Heart right ventricle (tissue), 16 donors: Measurements from ENCODE around the gene RAB34. TPM values are rescaled to one million over a fixed set of nuclear protein-coding genes. Genes with fewer than 3 reads are reported as not detected.

Experiments
- ATAC-seq, 8 donors: fragments of 200-7000 bp; cut with Tn5 transposase; one replicate each; pipeline ENCODE4 v1.9.1; 2020; ENCODE audit warnings: mild to moderate bottlenecking in 8 of 8, moderate library complexity in 8 of 8, moderate number of reproducible peaks in 1 of 8
- DNase-seq, 2 donors: peaks; one replicate each; pipeline ENCODE4 v3.0.0-alpha.2; 2020
- H3K27ac ChIP-seq, 10 donors: fragments of 200-600 bp; sonication (generic) in 2 of 10; one replicate each; pipeline versions ENCODE4 v1.5.0 to v1.8.0; 2020 to 2022; ENCODE audit warnings: mild to moderate bottlenecking in 3 of 10
- H3K27me3 ChIP-seq, 7 donors: fragments of 200-600 bp; one replicate each; pipeline ENCODE4 v1.8.0; 2021 to 2022; ENCODE audit warnings: mild to moderate bottlenecking in 2 of 7
- H3K36me3 ChIP-seq, 9 donors: fragments of 200-600 bp; sonication (generic) in 1 of 9; one replicate each; pipeline versions ENCODE4 v1.5.0 to v1.8.0; 2020 to 2022; ENCODE audit warnings: mild to moderate bottlenecking in 2 of 9
- H3K4me1 ChIP-seq, 9 donors: fragments of 200-600 bp; sonication (generic) in 1 of 9; one replicate each; pipeline versions ENCODE4 v1.5.0 to v1.8.0; 2020 to 2022; ENCODE audit warnings: mild to moderate bottlenecking in 4 of 9
- H3K4me3 ChIP-seq, 10 donors: fragments of 200-600 bp; sonication (generic) in 2 of 10; one replicate each; pipeline versions ENCODE4 v1.5.0 to v1.8.0; 2020 to 2022; ENCODE audit warnings: mild to moderate bottlenecking in 7 of 10, moderate library complexity in 2 of 10
- H3K9me3 ChIP-seq, 11 donors: fragments of 200-600 bp in 10 of 11; sonication (generic) in 2 of 11; one replicate each; pipeline versions ENCODE4 v1.5.0 to v1.8.0; 2013 to 2022; ENCODE audit warnings: mild to moderate bottlenecking in 2 of 11, control low read depth in 1 of 11, moderate library complexity in 1 of 11
- WGBS, 2 donors: extraction: QIAGEN DNeasy Blood & Tissue Kit; methylation state at CpG; one replicate each; pipeline ENCODE4 v1.1.7; 2013; ENCODE audit warnings: inconsistent platforms in 1 of 2; 5-methylcytosine and 5-hydroxymethylcytosine counted together
- intact Hi-C, 10 donors: fragments of 100-400 bp; cut with DNase I; formaldehyde crosslinking; loops; one replicate each; pipeline versions ENCODE4 v1.11.1 to v1.14.2; 2022
- polyA plus RNA-seq, 2 donors: library from polyadenylated mRNA; stranded (reverse); fragments of 200-250 nt; gene quantifications; one replicate each; pipeline ENCODE4 v1.2.3, GENCODE V29; 2013
- total RNA-seq, 10 donors: library from RNA; stranded (reverse); fragmentation: NEBNext Ultra II Directional in 3 of 10; extraction: Animal tissue kit (Norgen Biotek cat#: 25700) in 3 of 10; gene quantifications; one replicate each; pipeline versions ENCODE4 v1.2.1 to v1.2.4, GENCODE V29; 2021 to 2023
- TF ChIP-seq, protein P1 (sequence below), 9 donors: fragments of 200-600 bp; sonication (generic) in 2 of 9; IDR thresholded peaks; one replicate each; pipeline versions ENCODE4 v1.5.0 to v1.8.0; 2021 to 2022; ENCODE audit warnings: antibody characterized with exemption in 9 of 9, mild to moderate bottlenecking in 5 of 9, moderate library complexity in 1 of 9
- donor health status: Arrhythmogenic right ventricular cardiomyopathy.
- donor health status: ischemic (EF 13 %, LVEDD 7.1; RV severe dilation, severe dysfunction).
- donor health status: healthy with polysubstance abuse.
- donor health status: DM: no; HTN: yes; CAD: no.
- donor health status: DM: no; HTN: no; CAD: no.
- donor health status: ischemic (EF 25% LVEDD 6.9; RV normal size, moderate dysfunction).
- donor health status: ischemic (EF 25% LVEDD 5.7; RV mildly dilated, moderate dysfunction).
- donor health status: healthy.
- donor health status: DM: yes; HTN: yes; CAD: no.
- donor health status: Ischemic cardiomyopathy.
- donor health status: ischemic (EF 35%, LVEDD 5.7; RV mildly dilated, moderate dysfunction).
- donor health status: nonischemic (EF 11% LVEDD 7.7; RV severe dilation, severe dysfunction).
- donor health status: DM: yes; HTN: yes; CAD: no.
- donor health status: PGD.
- donor health status: ischemic (EF 29% LVEDD 5.4; RV normal size, mild dysfunction).
- donor health status: nonischemic (EF 23%, LVEDD 6.1; RV moderate dilation, normal function).

The RAB34 gene
- total and polyA plus RNA-seq, 12 donors: 7.0 to 37.3 (median 11.8) TPM

DNA sequence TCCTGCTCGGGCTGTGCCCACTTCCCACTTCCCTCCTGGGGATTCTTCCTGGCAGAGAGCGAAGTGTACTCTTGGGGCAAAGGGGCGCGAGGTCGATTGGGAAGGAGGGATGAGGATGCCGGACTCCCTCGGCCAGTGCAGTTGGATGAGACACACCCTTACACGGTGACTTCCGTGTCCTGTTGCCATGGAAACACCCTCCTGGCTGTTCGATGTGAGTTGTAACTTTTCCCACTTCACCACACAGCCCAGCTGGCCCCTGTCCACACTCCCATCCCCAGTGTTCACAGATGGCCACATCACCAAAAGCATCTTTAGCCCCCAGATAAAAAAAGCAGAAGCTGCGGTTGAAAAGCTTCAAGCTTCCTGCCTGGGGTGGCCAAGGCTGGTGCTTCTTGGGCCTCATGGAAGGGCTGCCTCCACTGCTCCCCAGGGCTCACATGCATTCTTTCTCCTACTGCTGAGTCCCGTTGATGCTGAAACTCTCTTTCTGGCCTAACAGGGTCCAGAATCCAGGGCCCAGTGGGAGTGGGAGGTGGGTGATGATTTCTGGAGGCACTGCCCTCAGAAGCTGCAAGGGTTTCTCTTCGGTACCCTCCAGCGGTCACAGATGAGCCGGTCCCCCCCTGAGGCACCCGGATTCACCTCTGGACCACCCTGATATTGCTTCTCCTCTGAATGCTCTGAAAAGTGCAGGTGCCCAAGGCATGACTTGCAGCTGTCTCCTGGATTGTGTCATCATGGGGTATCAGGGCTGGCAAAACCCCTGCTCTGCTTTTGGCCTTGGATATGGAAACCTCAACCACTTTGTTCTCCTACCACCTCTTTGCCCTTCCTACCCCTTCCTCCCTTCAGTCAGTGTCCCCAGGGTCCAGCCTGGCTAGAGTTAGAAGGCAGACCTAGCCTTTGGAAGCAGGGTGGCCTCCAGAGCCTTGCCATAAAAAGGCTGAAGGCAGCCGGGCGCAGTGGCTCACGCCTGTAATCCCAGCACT lies 24.0 kb upstream of the RAB34 start:
- H3K4me1 ChIP-seq: peaks cover 6 to 52% (median 32%) of the 10 kb centered on the region in 9 donors
- no peak overlapping the region for H3K27ac ChIP-seq
- no peaks in the 10 kb centered on the region for H3K36me3 ChIP-seq
- no peaks in the 10 kb centered on the region for H3K9me3 ChIP-seq
- H3K4me3 ChIP-seq: no peak overlapping the region
- ATAC-seq: no peak
- H3K27me3 ChIP-seq: peaks cover 0 to 5% (median 0%) of the 10 kb centered on the region in 7 donors
- intact Hi-C loops: no loop called here
- 76 to 80% methylated on average over 19 of the region's 19 CpGs for WGBS, 2 donors
- DNase-seq: no peak
- TF ChIP-seq, protein P1, sequence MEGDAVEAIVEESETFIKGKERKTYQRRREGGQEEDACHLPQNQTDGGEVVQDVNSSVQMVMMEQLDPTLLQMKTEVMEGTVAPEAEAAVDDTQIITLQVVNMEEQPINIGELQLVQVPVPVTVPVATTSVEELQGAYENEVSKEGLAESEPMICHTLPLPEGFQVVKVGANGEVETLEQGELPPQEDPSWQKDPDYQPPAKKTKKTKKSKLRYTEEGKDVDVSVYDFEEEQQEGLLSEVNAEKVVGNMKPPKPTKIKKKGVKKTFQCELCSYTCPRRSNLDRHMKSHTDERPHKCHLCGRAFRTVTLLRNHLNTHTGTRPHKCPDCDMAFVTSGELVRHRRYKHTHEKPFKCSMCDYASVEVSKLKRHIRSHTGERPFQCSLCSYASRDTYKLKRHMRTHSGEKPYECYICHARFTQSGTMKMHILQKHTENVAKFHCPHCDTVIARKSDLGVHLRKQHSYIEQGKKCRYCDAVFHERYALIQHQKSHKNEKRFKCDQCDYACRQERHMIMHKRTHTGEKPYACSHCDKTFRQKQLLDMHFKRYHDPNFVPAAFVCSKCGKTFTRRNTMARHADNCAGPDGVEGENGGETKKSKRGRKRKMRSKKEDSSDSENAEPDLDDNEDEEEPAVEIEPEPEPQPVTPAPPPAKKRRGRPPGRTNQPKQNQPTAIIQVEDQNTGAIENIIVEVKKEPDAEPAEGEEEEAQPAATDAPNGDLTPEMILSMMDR (IDR thresholded peaks at IDR 0.05): no peak

DNA sequence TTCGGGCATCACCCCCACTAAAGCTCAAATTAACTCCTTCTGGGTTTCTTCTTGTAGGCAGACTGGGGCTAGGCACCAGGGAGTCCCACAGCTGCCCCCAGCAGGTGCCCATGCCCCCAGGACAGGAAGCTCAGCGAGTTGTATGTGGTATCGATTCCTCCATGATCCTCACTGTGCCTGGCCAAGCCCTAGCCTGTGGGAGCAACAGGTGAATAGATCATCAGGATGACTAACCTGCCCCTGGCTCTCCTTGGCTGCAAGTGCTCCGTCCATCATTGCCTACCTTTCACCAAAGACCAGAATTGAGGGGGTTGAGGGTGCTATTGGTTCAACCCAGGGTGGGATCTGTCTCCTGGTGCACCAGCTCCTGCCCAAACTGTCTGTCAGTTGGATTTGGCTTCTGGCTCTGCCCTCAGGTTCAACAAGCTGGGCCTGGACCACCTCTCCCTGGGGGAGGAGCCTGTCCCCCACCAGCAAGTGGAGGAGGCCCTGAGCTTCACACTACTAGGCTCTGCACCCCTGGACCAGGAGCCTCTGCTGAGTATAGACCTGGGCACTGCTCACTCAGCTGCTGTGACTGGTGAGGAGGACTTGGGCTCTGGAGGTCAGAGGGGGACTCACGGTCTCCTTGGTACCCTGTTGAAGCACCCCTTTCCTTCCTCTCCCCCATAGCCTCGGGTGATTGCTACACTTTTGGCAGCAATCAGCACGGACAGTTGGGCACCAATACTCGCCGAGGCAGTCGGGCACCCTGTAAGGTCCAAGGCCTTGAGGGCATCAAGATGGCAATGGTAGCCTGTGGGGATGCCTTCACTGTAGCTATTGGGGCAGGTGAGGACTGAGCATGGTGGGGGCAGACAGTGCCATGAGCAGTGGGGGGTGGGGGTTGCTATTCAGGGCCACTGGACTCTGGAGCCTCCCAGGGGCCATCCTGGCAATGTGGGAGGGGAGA lies 23.0 kb upstream of the RAB34 start:
- 87 to 89% methylated on average over 10 of the region's 10 CpGs for WGBS, 2 donors
- intact Hi-C loops: no loop called here

DNA sequence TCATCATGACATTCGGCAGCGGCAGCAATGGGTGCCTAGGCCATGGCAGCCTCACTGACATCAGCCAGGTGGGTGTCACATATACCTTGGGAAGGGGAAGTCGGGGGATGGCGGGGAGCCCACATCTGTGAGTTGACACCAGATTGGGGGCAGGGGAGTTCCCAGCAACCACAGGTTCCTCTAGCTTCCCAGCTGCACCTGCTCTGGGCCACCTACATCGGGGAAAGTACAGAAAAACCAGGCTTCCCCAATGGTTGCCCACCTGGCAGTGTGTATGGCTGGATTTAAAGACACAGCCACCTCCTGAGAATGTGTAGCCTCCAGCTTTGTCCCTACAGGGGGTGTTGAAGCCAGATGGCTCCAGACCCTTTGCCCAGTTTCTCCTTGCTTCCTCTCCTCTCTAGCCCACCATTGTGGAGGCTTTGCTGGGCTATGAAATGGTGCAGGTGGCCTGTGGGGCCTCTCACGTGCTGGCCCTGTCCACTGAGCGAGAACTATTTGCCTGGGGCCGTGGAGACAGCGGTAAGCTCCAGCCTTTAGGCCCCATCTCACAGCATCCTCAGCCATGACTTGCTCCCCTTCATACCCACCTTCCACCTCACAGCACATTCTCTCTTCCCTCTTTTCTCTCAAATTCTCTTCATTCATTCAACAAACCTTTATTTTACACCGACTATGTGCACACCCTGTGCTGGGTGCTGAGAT lies 21.2 kb upstream of the RAB34 start:
- no peaks in the 10 kb centered on the region for H3K9me3 ChIP-seq
- WGBS, 2 donors: 93 to 94% methylated on average over 10 of the region's 10 CpGs
- no peak overlapping the region for H3K4me3 ChIP-seq
- intact Hi-C loops: no loop called here
- H3K4me1 ChIP-seq: peaks cover 0 to 26% (median 6%) of the 10 kb centered on the region in 9 donors
- H3K27ac ChIP-seq: no peak overlapping the region
- no peak for ATAC-seq
- no peaks in the 10 kb centered on the region for H3K27me3 ChIP-seq
- TF ChIP-seq, protein P1 (IDR thresholded peaks at IDR 0.05): no peak
- DNase-seq: no peak
- no peaks in the 10 kb centered on the region for H3K36me3 ChIP-seq

More for the DNA sequence above, 23.0 kb upstream of the RAB34 start:
- peaks cover 6 to 43% (median 22%) of the 10 kb centered on the region in 9 donors for H3K4me1 ChIP-seq
- H3K27me3 ChIP-seq: peaks cover 0 to 5% (median 0%) of the 10 kb centered on the region in 7 donors
- H3K4me3 ChIP-seq: no peak overlapping the region
- H3K9me3 ChIP-seq: no peaks in the 10 kb centered on the region
- no peak overlapping the region for H3K27ac ChIP-seq
- TF ChIP-seq, protein P1 (IDR thresholded peaks at IDR 0.05): no peak
- no peak for DNase-seq
- no peaks in the 10 kb centered on the region for H3K36me3 ChIP-seq
- ATAC-seq: no peak
